ENCODE data around the gene SPINK9. TPM values are rescaled to one million over a fixed set of nuclear protein-coding genes. Genes with fewer than 3 reads are reported as not detected.

Gene SPINK9
- total and polyA plus RNA-seq, 2 donors, result 0.33 to 13.5 TPM

DNA sequence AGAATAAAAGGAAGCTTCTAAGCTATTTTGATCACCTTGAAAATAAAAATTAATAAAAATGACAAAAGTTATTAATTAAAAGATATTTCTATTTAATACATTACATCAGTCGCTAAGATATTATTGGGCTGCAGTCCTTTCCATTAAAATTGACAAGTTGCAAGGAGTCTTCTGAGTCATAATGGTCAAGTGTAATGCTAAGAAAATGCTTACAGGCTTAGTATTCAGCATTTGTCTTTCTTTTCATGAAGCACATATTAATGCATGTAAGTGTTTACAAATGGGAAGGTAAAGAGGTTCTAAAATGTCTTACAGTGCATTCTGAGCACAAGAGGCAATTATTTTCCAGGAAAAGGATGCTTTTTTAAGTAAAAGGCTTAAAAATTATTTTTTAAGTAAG is 17.3 kb downstream of the SPINK9 start:
- Histone ChIP-seq H3K27me3 (ENCODE audit: control insufficient read depth in 2 of 2, insufficient read depth in 1 of 2, low read length in 1 of 2) (no peaks in the 10 kb centered on the region), H3K9me3 (ENCODE audit: control insufficient read depth in 2 of 2, insufficient read depth in 1 of 2, low read length in 1 of 2) (no peaks in the 10 kb centered on the region), H3K36me3 (ENCODE audit: control insufficient read depth in 2 of 2, insufficient read depth in 2 of 2, low read length in 1 of 2) (no peaks in the 10 kb centered on the region), H3K27ac (ENCODE audit: low read depth in 1 of 2, low read length in 1 of 2) (no peak overlapping the region), H3K4me3 (ENCODE audit: low read length in 2 of 2) (no peak overlapping the region), H3K4me1 (ENCODE audit: control insufficient read depth in 2 of 2, insufficient read depth in 2 of 2, low read length in 2 of 2) (no peaks in the 10 kb centered on the region)
- 44% methylated on average over 1 of the region's 1 CpG for WGBS
- no peak for DNase-seq (ENCODE audit: low read depth in 6 of 9, low spot score in 9 of 9)

DNA sequence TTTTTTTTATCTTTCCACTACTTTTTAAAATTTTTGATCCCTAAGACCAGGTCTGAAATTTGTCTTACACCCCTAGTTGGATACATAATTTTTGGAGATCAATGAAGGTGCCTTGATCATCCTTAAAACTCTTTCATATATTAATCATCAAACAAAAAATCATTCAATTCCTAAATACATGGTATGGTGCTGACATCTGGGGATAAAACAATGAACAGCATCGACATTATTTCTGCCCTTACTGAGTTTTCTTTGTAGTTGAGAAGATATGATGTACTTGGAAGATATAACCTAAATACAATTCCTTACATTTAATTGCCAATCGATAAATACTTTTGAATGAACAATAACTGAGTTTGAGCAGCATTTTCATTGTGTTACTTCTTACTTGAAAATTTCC is 18.3 kb downstream of the SPINK9 start:
- no peak overlapping the region for H3K27ac ChIP-seq (ENCODE audit: low read depth in 1 of 2, low read length in 1 of 2)
- H3K27me3 ChIP-seq (ENCODE audit: control insufficient read depth in 2 of 2, insufficient read depth in 1 of 2, low read length in 1 of 2), result no peaks in the 10 kb centered on the region
- no peak for DNase-seq (ENCODE audit: low read depth in 6 of 9, low spot score in 9 of 9)
- H3K9me3 ChIP-seq (ENCODE audit: control insufficient read depth in 2 of 2, insufficient read depth in 1 of 2, low read length in 1 of 2), result no peaks in the 10 kb centered on the region
- no peaks in the 10 kb centered on the region for H3K36me3 ChIP-seq (ENCODE audit: control insufficient read depth in 2 of 2, insufficient read depth in 2 of 2, low read length in 1 of 2)
- 96% methylated on average over 2 of the region's 2 CpGs for WGBS
- H3K4me3 ChIP-seq (ENCODE audit: low read length in 2 of 2), result no peak overlapping the region
- no peaks in the 10 kb centered on the region for H3K4me1 ChIP-seq (ENCODE audit: control insufficient read depth in 2 of 2, insufficient read depth in 2 of 2, low read length in 2 of 2)

DNA sequence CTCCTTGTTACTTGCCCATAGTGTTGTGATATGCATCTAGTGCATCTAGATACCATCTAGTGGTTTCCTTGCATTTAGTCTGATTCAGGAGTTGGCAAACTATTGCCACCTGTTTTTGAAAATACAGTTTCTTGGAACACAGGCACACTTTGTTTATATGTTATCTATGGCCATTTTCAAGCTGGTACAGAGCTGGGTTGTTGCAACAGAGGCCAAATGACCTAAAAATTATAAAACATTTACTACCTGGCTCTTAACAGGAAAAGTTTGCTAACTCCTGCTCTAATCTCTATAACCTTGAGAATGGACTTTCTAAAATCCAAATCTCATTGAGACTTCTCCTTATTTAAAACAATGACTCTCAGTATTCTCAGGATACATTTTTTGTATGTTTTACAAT is 29.0 kb downstream of the SPINK9 start:
- no peak overlapping the region for H3K27ac ChIP-seq (ENCODE audit: low read depth in 1 of 2, low read length in 1 of 2)
- H3K36me3 ChIP-seq (ENCODE audit: control insufficient read depth in 2 of 2, insufficient read depth in 2 of 2, low read length in 1 of 2), result no peaks in the 10 kb centered on the region
- no peak overlapping the region for H3K4me3 ChIP-seq (ENCODE audit: low read length in 2 of 2)
- no peaks in the 10 kb centered on the region for H3K4me1 ChIP-seq (ENCODE audit: control insufficient read depth in 2 of 2, insufficient read depth in 2 of 2, low read length in 2 of 2)
- no peaks in the 10 kb centered on the region for H3K9me3 ChIP-seq (ENCODE audit: control insufficient read depth in 2 of 2, insufficient read depth in 1 of 2, low read length in 1 of 2)
- DNase-seq (ENCODE audit: low read depth in 6 of 9, low spot score in 9 of 9), result no peak
- no peaks in the 10 kb centered on the region for H3K27me3 ChIP-seq (ENCODE audit: control insufficient read depth in 2 of 2, insufficient read depth in 1 of 2, low read length in 1 of 2)

DNA sequence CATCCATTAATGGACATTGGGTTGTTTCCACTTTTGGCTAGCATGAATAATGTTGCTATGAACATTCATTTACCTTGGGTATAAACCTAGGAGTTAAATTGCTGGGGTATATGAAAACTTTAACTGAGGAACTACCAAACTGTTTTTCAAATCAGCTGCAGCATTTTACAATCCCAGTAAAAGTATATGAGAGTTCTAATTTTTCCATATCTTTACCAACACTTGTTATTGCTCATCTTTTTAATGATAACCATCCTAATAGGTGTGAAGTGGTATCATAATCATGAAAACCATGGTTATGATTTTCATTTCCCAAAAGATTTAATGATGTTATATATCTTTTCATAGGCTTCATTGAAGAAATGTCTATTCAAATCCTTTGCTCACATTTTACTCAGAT is 32.9 kb downstream of the SPINK9 start:
- no peak for DNase-seq (ENCODE audit: low read depth in 6 of 9, low spot score in 9 of 9)
- Histone ChIP-seq H3K27me3 (ENCODE audit: control insufficient read depth in 2 of 2, insufficient read depth in 1 of 2, low read length in 1 of 2) (no peaks in the 10 kb centered on the region), H3K27ac (ENCODE audit: low read depth in 1 of 2, low read length in 1 of 2) (no peak overlapping the region), H3K9me3 (ENCODE audit: control insufficient read depth in 2 of 2, insufficient read depth in 1 of 2, low read length in 1 of 2) (no peaks in the 10 kb centered on the region), H3K4me3 (ENCODE audit: low read length in 2 of 2) (no peak overlapping the region), H3K36me3 (ENCODE audit: control insufficient read depth in 2 of 2, insufficient read depth in 2 of 2, low read length in 1 of 2) (no peaks in the 10 kb centered on the region), H3K4me1 (ENCODE audit: control insufficient read depth in 2 of 2, insufficient read depth in 2 of 2, low read length in 2 of 2) (no peaks in the 10 kb centered on the region)

DNA sequence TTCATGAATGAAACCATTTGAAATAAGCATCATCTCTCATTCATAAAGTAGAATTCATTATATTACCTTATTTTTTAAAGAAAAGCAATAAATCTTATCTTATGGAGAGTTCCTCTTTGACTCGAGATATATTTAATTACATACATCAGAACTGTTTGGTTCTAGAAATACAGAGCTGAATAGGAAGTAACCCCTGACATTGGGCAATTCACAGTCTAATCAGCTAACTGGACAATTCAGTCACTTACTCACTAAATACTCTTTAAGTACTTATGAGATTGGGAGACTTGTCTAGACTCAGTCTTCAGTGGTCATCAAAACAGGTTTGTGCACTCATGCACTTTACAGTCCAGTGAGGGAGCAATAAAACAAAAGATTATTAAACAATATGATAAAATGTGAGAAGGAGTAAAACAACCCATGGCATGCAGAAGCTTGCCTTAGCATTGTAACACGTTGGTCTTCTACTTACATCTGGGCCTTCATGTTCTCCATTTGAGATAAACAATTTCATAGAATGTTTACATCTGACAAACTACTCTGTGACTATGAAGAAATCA is 36.9 kb downstream of the SPINK9 start:
- Histone ChIP-seq H3K36me3 (ENCODE audit: control insufficient read depth in 2 of 2, insufficient read depth in 2 of 2, low read length in 1 of 2) (no peaks in the 10 kb centered on the region), H3K4me1 (ENCODE audit: control insufficient read depth in 2 of 2, insufficient read depth in 2 of 2, low read length in 2 of 2) (no peaks in the 10 kb centered on the region), H3K27ac (ENCODE audit: low read depth in 1 of 2, low read length in 1 of 2) (no peak overlapping the region), H3K9me3 (ENCODE audit: control insufficient read depth in 2 of 2, insufficient read depth in 1 of 2, low read length in 1 of 2) (no peaks in the 10 kb centered on the region), H3K4me3 (ENCODE audit: low read length in 2 of 2) (no peak overlapping the region), H3K27me3 (ENCODE audit: control insufficient read depth in 2 of 2, insufficient read depth in 1 of 2, low read length in 1 of 2) (no peaks in the 10 kb centered on the region)
- 76% methylated on average over 2 of the region's 2 CpGs for WGBS
- no peak for DNase-seq (ENCODE audit: low read depth in 6 of 9, low spot score in 9 of 9)

DNA sequence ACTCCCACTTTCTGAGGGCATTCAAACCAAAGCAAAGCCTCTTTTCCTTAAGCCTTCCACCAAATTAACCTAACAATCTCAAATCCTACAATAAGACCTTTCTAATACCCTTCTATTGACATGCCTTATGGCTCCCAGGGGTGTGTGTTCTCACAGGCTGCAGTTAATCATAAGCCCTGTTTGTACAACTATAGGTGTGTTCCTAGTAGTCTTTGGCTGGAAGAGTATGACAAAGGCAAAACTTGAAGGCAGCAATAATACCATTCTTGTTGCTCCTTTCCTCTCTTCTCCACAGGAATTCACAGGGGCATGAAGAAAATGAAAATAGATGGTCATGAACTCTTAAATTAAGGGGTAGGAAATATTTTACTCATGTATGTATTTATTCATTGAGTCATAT is 37.5 kb downstream of the SPINK9 start:
- no peak for DNase-seq (ENCODE audit: low read depth in 6 of 9, low spot score in 9 of 9)
- no peaks in the 10 kb centered on the region for H3K4me1 ChIP-seq (ENCODE audit: control insufficient read depth in 2 of 2, insufficient read depth in 2 of 2, low read length in 2 of 2)
- H3K4me3 ChIP-seq (ENCODE audit: low read length in 2 of 2), result no peak overlapping the region
- H3K9me3 ChIP-seq (ENCODE audit: control insufficient read depth in 2 of 2, insufficient read depth in 1 of 2, low read length in 1 of 2), result no peaks in the 10 kb centered on the region
- H3K27me3 ChIP-seq (ENCODE audit: control insufficient read depth in 2 of 2, insufficient read depth in 1 of 2, low read length in 1 of 2), result no peaks in the 10 kb centered on the region
- H3K27ac ChIP-seq (ENCODE audit: low read depth in 1 of 2, low read length in 1 of 2), result no peak overlapping the region
- H3K36me3 ChIP-seq (ENCODE audit: control insufficient read depth in 2 of 2, insufficient read depth in 2 of 2, low read length in 1 of 2), result no peaks in the 10 kb centered on the region

DNA sequence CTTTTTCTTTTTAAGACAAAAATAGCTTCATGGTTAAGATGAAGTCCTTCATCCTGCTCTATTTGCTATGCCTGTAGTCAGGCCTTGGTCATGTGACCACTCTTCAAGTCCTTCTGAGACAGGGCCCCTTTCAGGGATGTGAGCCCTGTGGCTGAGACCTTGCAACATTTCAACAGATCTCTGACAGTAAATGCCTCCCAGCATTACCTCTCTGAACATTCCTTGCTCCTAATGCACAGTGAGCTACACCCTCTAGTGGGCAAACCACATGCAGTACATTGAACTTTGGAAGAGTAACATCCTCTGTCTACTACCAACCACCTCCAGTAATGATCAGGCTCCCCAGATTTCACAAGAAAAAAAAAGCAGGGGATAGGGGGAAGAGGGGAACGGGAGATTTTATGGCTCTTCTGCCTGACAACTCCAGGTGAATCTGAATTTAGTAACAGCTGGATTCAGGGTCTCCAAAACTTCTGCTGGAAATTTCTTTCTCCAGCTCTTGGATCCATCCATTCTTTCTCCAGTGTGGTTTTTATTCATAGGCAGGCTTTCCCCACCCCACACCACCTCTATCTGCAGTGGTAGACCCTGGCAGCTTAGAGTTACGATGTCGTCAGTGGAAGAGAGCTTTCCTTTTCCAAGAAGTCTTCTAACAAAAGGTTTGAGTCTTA is 39.5 kb downstream of the SPINK9 start:
- H3K4me3 ChIP-seq (ENCODE audit: low read length in 2 of 2), result no peak overlapping the region
- WGBS, result 86% methylated on average over 3 of the region's 3 CpGs
- peak in 7 of 9 donors; percentile 15 to 69 (median 38) for DNase-seq (ENCODE audit: low read depth in 6 of 9, low spot score in 9 of 9)

DNA sequence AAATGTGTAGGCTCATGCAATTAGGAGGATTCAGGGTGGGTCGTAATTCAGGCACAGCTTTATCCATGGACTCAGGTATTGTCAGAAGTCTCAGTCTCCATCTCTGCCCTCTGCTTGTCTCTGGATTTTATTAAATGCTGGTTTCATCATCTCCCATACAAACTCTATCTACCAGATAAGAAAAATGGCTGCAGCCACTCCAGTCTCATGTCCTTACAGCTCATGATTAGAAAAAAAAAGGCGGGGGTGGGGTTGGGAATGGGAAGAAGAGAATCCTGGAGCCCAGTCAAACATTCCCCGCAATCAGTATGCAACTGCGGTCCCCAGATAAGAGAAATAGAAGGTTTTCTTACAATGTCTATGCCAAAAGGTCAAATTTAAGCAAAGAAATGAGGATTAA is 40.8 kb downstream of the SPINK9 start:
- 97% methylated on average over 4 of the region's 4 CpGs for WGBS
- Histone ChIP-seq H3K4me3 (ENCODE audit: low read length in 2 of 2) (no peak overlapping the region), H3K27ac (ENCODE audit: low read depth in 1 of 2, low read length in 1 of 2) (no peak overlapping the region), H3K27me3 (ENCODE audit: control insufficient read depth in 2 of 2, insufficient read depth in 1 of 2, low read length in 1 of 2) (no peaks in the 10 kb centered on the region), H3K9me3 (ENCODE audit: control insufficient read depth in 2 of 2, insufficient read depth in 1 of 2, low read length in 1 of 2) (no peaks in the 10 kb centered on the region), H3K4me1 (ENCODE audit: control insufficient read depth in 2 of 2, insufficient read depth in 2 of 2, low read length in 2 of 2) (no peaks in the 10 kb centered on the region), H3K36me3 (ENCODE audit: control insufficient read depth in 2 of 2, insufficient read depth in 2 of 2, low read length in 1 of 2) (no peaks in the 10 kb centered on the region)
- DNase-seq (ENCODE audit: low read depth in 6 of 9, low spot score in 9 of 9), result no peak

More for the DNA sequence above, 39.5 kb downstream of the SPINK9 start:
- Histone ChIP-seq H3K36me3 (ENCODE audit: control insufficient read depth in 2 of 2, insufficient read depth in 2 of 2, low read length in 1 of 2) (no peaks in the 10 kb centered on the region), H3K9me3 (ENCODE audit: control insufficient read depth in 2 of 2, insufficient read depth in 1 of 2, low read length in 1 of 2) (no peaks in the 10 kb centered on the region), H3K4me1 (ENCODE audit: control insufficient read depth in 2 of 2, insufficient read depth in 2 of 2, low read length in 2 of 2) (no peaks in the 10 kb centered on the region), H3K27ac (ENCODE audit: low read depth in 1 of 2, low read length in 1 of 2) (no peak overlapping the region), H3K27me3 (ENCODE audit: control insufficient read depth in 2 of 2, insufficient read depth in 1 of 2, low read length in 1 of 2) (no peaks in the 10 kb centered on the region)

DNA sequence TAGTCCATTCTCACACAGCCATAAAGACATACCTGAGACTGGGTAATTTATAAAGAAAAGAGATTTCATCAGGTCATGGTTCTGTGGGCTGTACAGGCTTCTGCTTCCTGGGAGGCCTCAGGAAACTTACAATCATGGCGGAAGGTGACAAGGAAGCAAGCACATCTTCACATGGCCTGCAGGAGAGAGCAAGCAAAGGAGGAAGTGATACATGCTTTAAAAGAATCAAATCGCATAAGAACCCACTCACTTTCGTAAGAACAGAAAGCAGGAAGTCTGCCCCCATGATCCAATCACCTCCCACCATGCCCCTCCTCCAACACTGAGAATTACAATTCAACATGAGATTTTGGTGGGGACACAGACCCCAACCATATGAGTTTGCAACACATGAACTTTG is 43.3 kb downstream of the SPINK9 start:
- Histone ChIP-seq H3K4me1 (ENCODE audit: control insufficient read depth in 2 of 2, insufficient read depth in 2 of 2, low read length in 2 of 2) (no peaks in the 10 kb centered on the region), H3K27ac (ENCODE audit: low read depth in 1 of 2, low read length in 1 of 2) (no peak overlapping the region), H3K36me3 (ENCODE audit: control insufficient read depth in 2 of 2, insufficient read depth in 2 of 2, low read length in 1 of 2) (no peaks in the 10 kb centered on the region), H3K4me3 (ENCODE audit: low read length in 2 of 2) (no peak overlapping the region), H3K9me3 (ENCODE audit: control insufficient read depth in 2 of 2, insufficient read depth in 1 of 2, low read length in 1 of 2) (no peaks in the 10 kb centered on the region), H3K27me3 (ENCODE audit: control insufficient read depth in 2 of 2, insufficient read depth in 1 of 2, low read length in 1 of 2) (no peaks in the 10 kb centered on the region)
- DNase-seq (ENCODE audit: low read depth in 6 of 9, low spot score in 9 of 9), result no peak
- 93% methylated on average over 3 of the region's 3 CpGs for WGBS
